Right lobe of liver (tissue), 6 donors: ENCODE data around the gene CDK14. TPM values are rescaled to one million over a fixed set of nuclear protein-coding genes. Genes with fewer than 3 reads are reported as not detected.

Experiments
- ATAC-seq, 4 donors: fragments of 200-7000 bp; cut with Tn5 transposase; one replicate each; pipeline ENCODE4 v1.9.1; 2020; ENCODE audit warnings: mild to moderate bottlenecking in 4 of 4, moderate library complexity in 4 of 4
- DNase-seq, 3 donors: peaks; one replicate each; pipeline ENCODE4 v3.0.0-alpha.2; 2020
- H3K27ac ChIP-seq, 3 donors: fragments of 200-600 bp; one replicate each; pipeline ENCODE4 v1.8.0; 2022
- H3K27me3 ChIP-seq, 2 donors: fragments of 200-600 bp; one replicate each; pipeline ENCODE4 v1.8.0; 2022
- H3K36me3 ChIP-seq, 4 donors: fragments of 200-600 bp; sonication (generic) in 1 of 4; one replicate each; pipeline versions ENCODE4 v1.5.1 to v1.8.0; 2017 to 2022; ENCODE audit warnings: control low read depth in 1 of 4
- H3K4me1 ChIP-seq, 4 donors: fragments of 200-600 bp; sonication (generic) in 1 of 4; one replicate each; pipeline versions ENCODE4 v1.5.1 to v1.8.0; 2017 to 2022; ENCODE audit warnings: control low read depth in 1 of 4
- H3K4me3 ChIP-seq, 3 donors: fragments of 200-600 bp; one replicate each; pipeline ENCODE4 v1.8.0; 2022
- H3K9me3 ChIP-seq, 4 donors: fragments of 200-600 bp; sonication (generic) in 1 of 4; one replicate each; pipeline versions ENCODE4 v1.5.1 to v1.8.0; 2017 to 2022; ENCODE audit warnings: control low read depth in 1 of 4
- CTCF ChIP-seq, 4 donors: fragments of 200-600 bp in 3 of 4; fragments of 450-650 bp in 1 of 4; IDR thresholded peaks; one replicate each; pipeline versions ENCODE4 v1.5.1 to v1.8.0; 2016 to 2022; ENCODE audit warnings: antibody characterized with exemption in 4 of 4, mild to moderate bottlenecking in 2 of 4
- POLR2A ChIP-seq: fragments of 450-650 bp; IDR thresholded peaks from one replicate; pipeline ENCODE4 v1.6.1; 2017; ENCODE audit warnings: antibody characterized with exemption, mild to moderate bottlenecking
- WGBS: methylation state at CpG from one replicate; pipeline ENCODE4 v1.1.6; 2018; ENCODE audit warnings: low coverage, low lambda C conversion rate; ENCODE audit not compliant: insufficient coverage; ENCODE audit errors: missing lambda C conversion rate; 5-methylcytosine and 5-hydroxymethylcytosine counted together
- intact Hi-C, 2 donors: fragments of 100-400 bp; cut with DNase I; formaldehyde crosslinking; loops; one replicate each; pipeline versions ENCODE4 v1.11.2 to v1.14.1; 2022
- total RNA-seq, 6 experiments: library from RNA; depleted of rRNA in 2 of 6; stranded (reverse); fragments of >200 nt in 2 of 6; fragmentation: NEBNext Ultra II Directional in 3 of 6; extraction: Animal tissue kit (Norgen Biotek cat#: 25700) in 3 of 6; gene quantifications; one replicate each; pipeline versions ENCODE4 v1.1.0 to v1.2.4, GENCODE V29; 2016 to 2023
- donor health status: DM: no; HTN: yes; CAD: no.
- donor health status: DM: no; HTN: no; CAD: no.
- donor health status: DM: no; HTN: no; CAD: no.
- donor health status: DM: no; HTN: yes; CAD: no.
- donor health status: DM: no; HTN: yes; CAD: no.

The CDK14 gene
- total RNA-seq, 6 experiments from 2014 or later: 12.6 to 28.7 (median 17.9) TPM

- H3K9me3 ChIP-seq: no peaks in the 10 kb centered on the region
- no peaks in the 10 kb centered on the region for H3K36me3 ChIP-seq
- DNase-seq (no peak), ATAC-seq (peak in 3 of 4 donors; percentile 26 to 34 (median 27))
- TF ChIP-seq POLR2A (no peak), CTCF (IDR thresholded peaks at IDR 0.05) (no peak)
- no peak overlapping the region for H3K4me3 ChIP-seq
- H3K27ac ChIP-seq: no peak overlapping the region
- intact Hi-C loops: no loop called here
- peaks cover 0 to 13% (median 5%) of the 10 kb centered on the region in 4 donors for H3K4me1 ChIP-seq
- H3K27me3 ChIP-seq: no peaks in the 10 kb centered on the region
- 49% methylated on average over 2 of the region's 2 CpGs for WGBS
Observed at GRCh38 chr7:90621125-90621746, 25.1 kb downstream of the CDK14 start.

GRCh38 chr7:90621747-90622140, 25.6 kb downstream of the CDK14 start:
- Histone ChIP-seq H3K27ac (no peak overlapping the region), H3K4me1 (peaks cover 0 to 13% (median 6%) of the 10 kb centered on the region in 4 donors), H3K27me3 (no peaks in the 10 kb centered on the region), H3K36me3 (no peaks in the 10 kb centered on the region), H3K9me3 (no peaks in the 10 kb centered on the region), H3K4me3 (no peak overlapping the region)
- intact Hi-C loops: no loop called here
- DNase-seq (no peak), ATAC-seq (peak in 2 of 4 donors; percentile 41 to 54)
- 42% methylated on average over 4 of the region's 4 CpGs for WGBS
- TF ChIP-seq POLR2A: no peak
- TF ChIP-seq CTCF (IDR thresholded peaks at IDR 0.05): no peak

DNA sequence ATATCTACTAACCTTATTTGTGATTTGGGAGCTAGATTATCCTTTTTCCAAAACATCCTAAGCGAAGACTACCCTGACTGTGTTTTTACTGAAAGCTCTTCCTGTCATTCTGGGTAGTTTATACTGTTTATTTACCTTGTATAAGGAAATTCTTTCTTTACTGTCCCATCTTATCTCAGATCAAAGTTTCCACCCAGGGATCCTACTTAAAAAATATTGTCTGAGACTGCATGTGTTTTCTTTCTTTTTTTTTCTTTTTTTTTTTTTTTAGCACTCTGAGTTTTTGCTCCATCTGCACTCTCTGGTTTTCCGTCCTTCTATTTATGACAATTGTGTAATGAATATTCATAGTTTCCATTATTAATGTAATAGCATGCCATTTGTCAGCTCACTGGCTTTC, 26.5 kb downstream of the CDK14 start:
- Histone ChIP-seq H3K4me3 (no peak overlapping the region), H3K27ac (no peak overlapping the region), H3K27me3 (no peaks in the 10 kb centered on the region), H3K9me3 (no peaks in the 10 kb centered on the region), H3K4me1 (peaks cover 0 to 13% (median 6%) of the 10 kb centered on the region in 4 donors), H3K36me3 (no peaks in the 10 kb centered on the region)
- TF ChIP-seq CTCF (IDR thresholded peaks at IDR 0.05) (no peak), POLR2A (no peak)
- no peak for DNase-seq
- ATAC-seq: no peak
- intact Hi-C loops: no loop called here
- 90% methylated on average over 2 of the region's 2 CpGs for WGBS

DNA sequence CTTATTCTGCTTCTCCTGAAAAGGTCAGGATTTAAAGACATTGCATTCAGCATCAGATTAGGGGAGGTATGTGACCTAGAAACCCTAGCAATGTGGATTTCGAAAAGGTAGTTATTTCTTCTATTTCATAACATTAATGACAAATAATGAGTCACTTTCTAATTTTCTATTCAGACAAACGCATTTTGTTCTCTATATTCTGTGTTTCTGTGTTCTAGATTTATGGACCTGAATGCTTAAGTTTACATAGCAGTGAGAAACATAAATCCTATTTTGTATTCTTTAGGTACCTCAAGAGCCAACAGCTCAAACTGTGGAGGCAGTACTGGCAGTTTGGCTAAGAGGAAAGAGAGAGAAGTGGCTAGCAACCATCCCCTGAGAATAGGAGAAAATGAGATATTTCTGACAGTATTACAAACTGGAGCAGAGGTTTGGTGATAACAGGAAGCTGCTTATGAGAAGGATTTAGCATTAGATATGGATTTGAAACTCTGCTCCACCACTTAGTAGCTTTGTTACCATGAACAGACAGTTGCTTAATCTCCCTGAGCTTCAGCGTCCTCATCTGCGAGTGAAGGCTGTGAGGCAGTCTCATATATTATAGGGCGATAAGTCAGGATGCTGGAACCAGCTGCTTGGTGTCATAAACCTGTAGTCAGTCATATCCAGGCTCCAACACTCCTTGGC, 28.2 kb downstream of the CDK14 start:
- DNase-seq: no peak
- no peaks in the 10 kb centered on the region for H3K36me3 ChIP-seq
- no peak overlapping the region for H3K27ac ChIP-seq
- ATAC-seq: peak in 1 of 4 donors; percentile 13
- no peaks in the 10 kb centered on the region for H3K27me3 ChIP-seq
- H3K4me3 ChIP-seq: no peak overlapping the region
- TF ChIP-seq POLR2A (no peak), CTCF (IDR thresholded peaks at IDR 0.05) (no peak)
- no peaks in the 10 kb centered on the region for H3K9me3 ChIP-seq
- intact Hi-C loops: no loop called here
- H3K4me1 ChIP-seq: peaks cover 0 to 7% (median 3%) of the 10 kb centered on the region in 4 donors
- 63% methylated on average over 5 of the region's 5 CpGs for WGBS
